ENCODE measurements around the gene LRRC51. TPM values are rescaled to one million over a fixed set of nuclear protein-coding genes. Genes with fewer than 3 reads are reported as not detected.

The LRRC51 gene
- total RNA-seq, 2 experiments from 2014 or later = 7.0 to 7.7 TPM

DNA sequence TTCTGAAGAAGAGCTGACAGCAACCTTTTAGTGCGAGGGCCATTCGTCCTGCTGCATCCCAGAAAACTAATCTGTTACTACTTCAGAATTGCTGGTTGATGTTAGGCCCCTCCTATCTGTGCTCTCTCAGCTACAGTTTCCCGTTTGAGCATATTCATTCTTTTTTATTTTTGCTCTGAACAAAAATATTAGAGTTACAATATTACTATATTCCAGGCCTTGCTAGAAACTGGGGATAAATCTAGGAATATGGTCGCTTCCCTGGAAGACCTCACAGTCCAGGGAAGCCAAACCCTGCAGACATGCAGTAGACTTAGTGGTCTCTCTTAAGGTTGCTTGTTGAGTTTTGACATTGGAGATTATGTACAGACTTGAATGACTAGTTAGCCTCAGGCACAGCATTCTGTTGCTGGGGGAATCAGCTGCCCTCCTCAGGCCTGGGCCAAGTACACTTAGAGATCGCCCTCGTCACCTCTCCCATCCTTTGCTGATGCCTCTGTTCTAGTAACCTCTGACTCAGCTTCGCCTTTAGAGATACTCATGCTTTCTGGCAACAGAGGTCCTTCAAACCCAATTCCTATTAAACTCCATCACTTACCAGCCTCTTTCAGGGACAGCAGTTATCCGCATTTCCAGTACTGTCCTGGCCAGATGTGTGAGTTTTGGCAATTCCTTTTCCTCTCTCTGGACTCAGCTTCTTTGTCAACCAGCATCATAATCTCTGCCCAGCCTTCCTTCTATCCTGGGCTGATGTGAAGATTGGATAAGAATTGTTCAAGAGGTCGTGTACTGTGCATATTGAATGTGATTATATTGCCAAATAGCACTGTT is 32.5 kb downstream of the LRRC51 start:
- Mint-ChIP-seq H3K27ac (peak overlapping the region; percentile 99), H3K4me3 (peak overlapping the region; percentile 95), H3K36me3 (ENCODE audit: low read depth) (peaks cover 7% of the 10 kb centered on the region), H3K9me3 (no peaks in the 10 kb centered on the region), H3K27me3 (peaks cover 1% of the 10 kb centered on the region), H3K4me1 (ENCODE audit: low read depth) (peaks cover 14% of the 10 kb centered on the region)
- intact Hi-C loops (cut with micrococcal nuclease) = loop anchor here (1.0 kb wide), 1 partner anchor 33 kb away; the partner anchor contains the start of genes LRRC51 and NUMA1
- DNase-seq = peak; percentile 23
- POLR2A ChIA-PET = interaction anchor here (0.6 to 3.6 kb wide), 11 partner anchors 8 to 634 kb away, joined by 3 to 25 read pairs (median 5); partner anchors contain the start of genes RNF121 and XNDC1N
- CTCF ChIA-PET = interaction anchor here (1.1 to 1.6 kb wide), 4 partner anchors 11 to 136 kb away, joined by 3 to 10 read pairs (median 4); no protein-coding TSS in a partner anchor
- TF ChIP-seq, protein P1, sequence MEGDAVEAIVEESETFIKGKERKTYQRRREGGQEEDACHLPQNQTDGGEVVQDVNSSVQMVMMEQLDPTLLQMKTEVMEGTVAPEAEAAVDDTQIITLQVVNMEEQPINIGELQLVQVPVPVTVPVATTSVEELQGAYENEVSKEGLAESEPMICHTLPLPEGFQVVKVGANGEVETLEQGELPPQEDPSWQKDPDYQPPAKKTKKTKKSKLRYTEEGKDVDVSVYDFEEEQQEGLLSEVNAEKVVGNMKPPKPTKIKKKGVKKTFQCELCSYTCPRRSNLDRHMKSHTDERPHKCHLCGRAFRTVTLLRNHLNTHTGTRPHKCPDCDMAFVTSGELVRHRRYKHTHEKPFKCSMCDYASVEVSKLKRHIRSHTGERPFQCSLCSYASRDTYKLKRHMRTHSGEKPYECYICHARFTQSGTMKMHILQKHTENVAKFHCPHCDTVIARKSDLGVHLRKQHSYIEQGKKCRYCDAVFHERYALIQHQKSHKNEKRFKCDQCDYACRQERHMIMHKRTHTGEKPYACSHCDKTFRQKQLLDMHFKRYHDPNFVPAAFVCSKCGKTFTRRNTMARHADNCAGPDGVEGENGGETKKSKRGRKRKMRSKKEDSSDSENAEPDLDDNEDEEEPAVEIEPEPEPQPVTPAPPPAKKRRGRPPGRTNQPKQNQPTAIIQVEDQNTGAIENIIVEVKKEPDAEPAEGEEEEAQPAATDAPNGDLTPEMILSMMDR (IDR thresholded peaks at IDR 0.05) = no peak
- no peak for ATAC-seq

DNA sequence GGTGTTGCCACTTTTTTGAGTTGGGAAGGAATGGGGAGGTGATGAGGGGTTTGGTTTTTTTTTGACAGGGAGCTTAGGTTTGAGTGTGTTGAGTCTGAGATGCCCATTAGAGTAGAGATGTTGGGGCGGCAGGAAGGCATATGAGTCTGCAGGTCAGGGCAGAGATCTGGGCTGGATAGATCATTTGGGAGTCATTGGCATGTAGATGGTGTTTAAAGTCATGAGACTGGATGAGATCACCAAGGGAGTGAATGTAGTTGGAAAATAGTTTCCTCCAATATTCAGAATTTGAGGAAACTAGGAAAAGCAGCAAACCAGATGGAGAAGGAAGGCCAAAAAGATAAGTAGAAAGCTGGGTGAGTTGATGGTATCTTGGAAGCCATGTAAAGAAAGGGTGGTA is 33.9 kb downstream of the LRRC51 start:
- CTCF ChIA-PET = interaction anchor here (1.3 to 2.1 kb wide), 2 partner anchors 30 to 89 kb away, joined by 5 to 8 read pairs; no protein-coding TSS in a partner anchor
- H3K36me3 Mint-ChIP-seq (ENCODE audit: low read depth) = peaks cover 7% of the 10 kb centered on the region
- no peak overlapping the region for H3K27ac Mint-ChIP-seq
- intact Hi-C loops (cut with micrococcal nuclease) = no loop called here
- peaks cover 1% of the 10 kb centered on the region for H3K27me3 Mint-ChIP-seq
- TF ChIP-seq, protein P1 (IDR thresholded peaks at IDR 0.05) = no peak
- ATAC-seq (no peak), DNase-seq (no peak)
- no peaks in the 10 kb centered on the region for H3K9me3 Mint-ChIP-seq
- peaks cover 14% of the 10 kb centered on the region for H3K4me1 Mint-ChIP-seq (ENCODE audit: low read depth)
- POLR2A ChIA-PET = interaction anchor here (0.5 to 1.0 kb wide), 2 partner anchors 13 to 185 kb away, joined by 3 to 4 read pairs; partner anchors contain the start of gene RNF121
- H3K4me3 Mint-ChIP-seq = no peak overlapping the region

DNA sequence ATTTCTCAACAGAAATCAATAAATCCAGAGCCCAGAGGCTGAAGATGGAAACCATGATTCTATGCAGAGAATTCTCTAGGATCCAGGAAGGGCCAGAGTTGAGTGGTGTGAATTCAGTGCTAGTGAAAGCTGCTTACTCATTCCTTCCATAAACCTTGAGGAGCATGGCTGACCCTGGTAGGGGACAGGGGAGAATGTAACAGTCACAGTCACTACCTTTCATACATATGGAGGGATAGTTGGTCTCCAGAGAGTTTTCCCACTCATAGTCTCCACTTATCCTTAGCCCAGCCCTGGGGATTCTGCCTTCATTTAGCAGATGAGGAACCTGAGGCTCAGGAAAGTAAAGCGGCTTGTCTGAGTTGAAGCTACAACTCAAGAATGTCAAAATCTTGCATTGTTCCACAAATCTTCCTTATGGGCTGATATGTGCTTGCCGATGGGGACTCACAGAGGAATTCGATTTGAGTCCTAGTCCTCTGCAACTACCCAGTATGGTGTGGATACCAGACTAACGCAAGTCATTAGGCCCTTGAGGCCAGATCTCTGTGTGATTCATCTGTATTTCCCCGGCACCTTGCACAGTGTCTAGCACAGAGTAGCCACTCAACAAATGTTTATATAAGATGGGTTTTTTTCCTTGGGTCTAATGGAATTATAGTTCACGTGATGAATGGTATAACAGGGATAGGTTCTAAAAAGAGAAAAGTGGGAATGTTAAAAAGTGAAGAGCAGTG is 35.5 kb downstream of the LRRC51 start:
- intact Hi-C loops (cut with micrococcal nuclease) = no loop called here
- H3K4me3 Mint-ChIP-seq = no peak overlapping the region
- DNase-seq (no peak), ATAC-seq (no peak)
- ChIA-PET CTCF (interaction anchor here (1.0 to 2.1 kb wide), 3 partner anchors 25 to 91 kb away, joined by 3 to 8 read pairs (median 5); no protein-coding TSS in a partner anchor), POLR2A (interaction anchor here (1.2 kb wide), 1 partner anchor 21 kb away, joined by 3 read pairs; no protein-coding TSS in a partner anchor)
- H3K36me3 Mint-ChIP-seq (ENCODE audit: low read depth) = no peaks in the 10 kb centered on the region
- H3K9me3 Mint-ChIP-seq = no peaks in the 10 kb centered on the region
- TF ChIP-seq, protein P1 (IDR thresholded peaks at IDR 0.05) = no peak
- peaks cover 1% of the 10 kb centered on the region for H3K27me3 Mint-ChIP-seq
- no peak overlapping the region for H3K27ac Mint-ChIP-seq
- peaks cover 10% of the 10 kb centered on the region for H3K4me1 Mint-ChIP-seq (ENCODE audit: low read depth)

DNA sequence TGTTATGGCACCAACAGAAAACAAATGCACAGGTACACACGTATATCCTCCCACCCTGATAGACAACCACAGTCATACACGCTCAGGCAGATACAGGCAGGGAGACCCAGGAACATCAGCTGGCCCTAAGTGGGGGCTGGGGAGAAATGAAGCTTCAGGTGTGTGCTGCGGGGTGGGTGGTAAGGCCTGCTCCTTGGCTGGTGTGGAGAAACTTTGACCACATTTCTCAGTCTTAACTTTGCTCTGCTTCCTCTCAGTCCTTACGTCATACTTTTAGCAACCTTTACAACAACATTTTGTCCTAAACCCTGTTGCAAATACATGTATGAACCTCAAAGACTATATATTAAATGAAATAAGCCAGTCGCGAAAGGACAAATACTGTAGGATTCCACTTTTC is 38.5 kb downstream of the LRRC51 start:
- no peak for ATAC-seq
- no peak for DNase-seq
- no peaks in the 10 kb centered on the region for H3K9me3 Mint-ChIP-seq
- ChIA-PET POLR2A (no interaction called here), CTCF (interaction anchor here (1.1 kb wide), 1 partner anchor 312 kb away, joined by 4 read pairs; no protein-coding TSS in a partner anchor)
- no peaks in the 10 kb centered on the region for H3K36me3 Mint-ChIP-seq (ENCODE audit: low read depth)
- intact Hi-C loops (cut with micrococcal nuclease) = no loop called here
- H3K4me1 Mint-ChIP-seq (ENCODE audit: low read depth) = no peaks in the 10 kb centered on the region
- TF ChIP-seq, protein P1 (IDR thresholded peaks at IDR 0.05) = no peak
- H3K27ac Mint-ChIP-seq = no peak overlapping the region
- peaks cover 1% of the 10 kb centered on the region for H3K27me3 Mint-ChIP-seq
- no peak overlapping the region for H3K4me3 Mint-ChIP-seq
